Neural progenitor cell (in vitro differentiated cells): ENCODE data around the gene OGDHL. TPM values are rescaled to one million over a fixed set of nuclear protein-coding genes. Genes with fewer than 3 reads are reported as not detected.
"Not testable (repeated sequence)": the region's sequence is repeated elsewhere in the genome, so short reads cannot be mapped to it uniquely, and the experiment has no call there.

Experiments used
- DNase-seq: peaks from one replicate; pipeline ENCODE4 v3.0.0-alpha.2; 2016; ENCODE audit warnings: low spot score
- H2AFZ ChIP-seq: fragments of 200-600 bp; sonication (generic); replicated peaks from 2 replicates; pipeline ENCODE4 v1.6.1; 2016; ENCODE audit warnings: antibody characterized with exemption
- H3F3A ChIP-seq: fragments of 200-600 bp; sonication (generic); 2 replicates; pipeline ENCODE4 v1.6.1; 2016; ENCODE audit warnings: antibody characterized with exemption, low read depth
- H3K27ac ChIP-seq: fragments of 200-600 bp; sonication (generic); 2 replicates; pipeline ENCODE4 v1.5.1; 2016; ENCODE audit warnings: mild to moderate bottlenecking
- H3K27me3 ChIP-seq: fragments of 200-600 bp; sonication (generic); 2 replicates; pipeline ENCODE4 v1.6.1; 2016; ENCODE audit warnings: mild to moderate bottlenecking, moderate library complexity
- H3K36me3 ChIP-seq: fragments of 200-600 bp; sonication (generic); 2 replicates; pipeline ENCODE4 v1.5.1; 2016
- H3K4me1 ChIP-seq: fragments of 200-600 bp; sonication (generic); 2 replicates; pipeline ENCODE4 v1.6.1; 2016; ENCODE audit warnings: mixed run types
- H3K4me2 ChIP-seq: fragments of 200-600 bp; sonication (generic); 2 replicates; pipeline ENCODE4 v1.6.1; 2016
- H3K4me3 ChIP-seq: fragments of 200-600 bp; sonication (generic); 2 replicates; pipeline ENCODE4 v1.5.1; 2016
- H3K79me2 ChIP-seq: fragments of 200-600 bp; sonication (generic); 2 replicates; pipeline ENCODE4 v1.6.1; 2016; ENCODE audit warnings: low read depth
- H3K9ac ChIP-seq: fragments of 200-600 bp; sonication (generic); 2 replicates; pipeline ENCODE4 v1.6.1; 2016
- H3K9me3 ChIP-seq: fragments of 200-600 bp; sonication (generic); 2 replicates; pipeline ENCODE4 v1.5.1; 2016; ENCODE audit warnings: low read depth
- H4K20me1 ChIP-seq: fragments of 200-600 bp; sonication (generic); 2 replicates; pipeline ENCODE4 v1.6.1; 2016; ENCODE audit warnings: low read depth
- H3K27ac Mint-ChIP-seq: 3 replicates; pipeline ENCODE4 v1.8.0; 2021; ENCODE audit warnings: mixed read lengths
- H3K27me3 Mint-ChIP-seq: 2 replicates; pipeline ENCODE4 v1.8.0; 2022; ENCODE audit warnings: low read depth, mild to moderate bottlenecking, inconsistent platforms, moderate library complexity, mixed read lengths; ENCODE audit not compliant: insufficient read depth
- H3K36me3 Mint-ChIP-seq: 3 replicates; pipeline ENCODE4 v1.8.0; 2021; ENCODE audit warnings: mixed read lengths
- H3K4me1 Mint-ChIP-seq: 3 replicates; pipeline ENCODE4 v1.8.0; 2021; ENCODE audit warnings: mixed read lengths
- H3K4me3 Mint-ChIP-seq: 3 replicates; pipeline ENCODE4 v1.8.0; 2021; ENCODE audit warnings: mild to moderate bottlenecking, moderate library complexity, mixed read lengths
- H3K9me3 Mint-ChIP-seq: 3 replicates; pipeline ENCODE4 v1.8.0; 2020; ENCODE audit warnings: mixed read lengths
- CTCF ChIP-seq: fragments of 200-600 bp; sonication (generic); IDR thresholded peaks from 2 replicates; pipeline ENCODE4 v1.5.1; 2017; ENCODE audit warnings: antibody characterized with exemption, mild to moderate bottlenecking
- EZH2 ChIP-seq: fragments of 200-600 bp; sonication (generic); IDR thresholded peaks from 2 replicates; pipeline ENCODE4 v1.6.1; 2017; ENCODE audit warnings: antibody characterized with exemption, mild to moderate bottlenecking, moderate library complexity
- EZH2phosphoT487 ChIP-seq: fragments of 200-600 bp; sonication (generic); IDR thresholded peaks from 2 replicates; pipeline ENCODE4 v1.6.1; 2017; ENCODE audit warnings: antibody characterized with exemption
- total RNA-seq: library from RNA; depleted of rRNA; stranded (reverse); fragments of >200 nt; gene quantifications from 2 replicates; pipeline ENCODE4 v1.2.3, GENCODE V29; 2015; ENCODE audit warnings: low replicate concordance

OGDHL gene
- total RNA-seq, 1 donor from 2014 or later: 0.34 TPM

GRCh38 chr10:49734676-49735075, 27.4 kb downstream of the OGDHL start:
- no peak for DNase-seq
- H3K27ac Mint-ChIP-seq: no peak overlapping the region
- Histone ChIP-seq H3F3A (no peaks in the 10 kb centered on the region), H3K4me1 (no peaks in the 10 kb centered on the region), H3K9ac (no peak overlapping the region), H3K36me3 (no peaks in the 10 kb centered on the region), H3K27ac (no peak overlapping the region), H3K4me2 (no peak overlapping the region), H3K27me3 (no peaks in the 10 kb centered on the region), H3K4me3 (no peak overlapping the region), H3K79me2 (no peaks in the 10 kb centered on the region), H4K20me1 (no peaks in the 10 kb centered on the region), H3K9me3 (no peaks in the 10 kb centered on the region), H2AFZ (no peak overlapping the region)
- TF ChIP-seq CTCF (no peak), EZH2phosphoT487 (no peak), EZH2 (no peak)
- peaks cover 2% of the 10 kb centered on the region for H3K9me3 Mint-ChIP-seq
- H3K27me3 Mint-ChIP-seq: peaks cover 2% of the 10 kb centered on the region
- peaks cover 2% of the 10 kb centered on the region for H3K36me3 Mint-ChIP-seq
- no peaks in the 10 kb centered on the region for H3K4me1 Mint-ChIP-seq
- H3K4me3 Mint-ChIP-seq: no peak overlapping the region

DNA sequence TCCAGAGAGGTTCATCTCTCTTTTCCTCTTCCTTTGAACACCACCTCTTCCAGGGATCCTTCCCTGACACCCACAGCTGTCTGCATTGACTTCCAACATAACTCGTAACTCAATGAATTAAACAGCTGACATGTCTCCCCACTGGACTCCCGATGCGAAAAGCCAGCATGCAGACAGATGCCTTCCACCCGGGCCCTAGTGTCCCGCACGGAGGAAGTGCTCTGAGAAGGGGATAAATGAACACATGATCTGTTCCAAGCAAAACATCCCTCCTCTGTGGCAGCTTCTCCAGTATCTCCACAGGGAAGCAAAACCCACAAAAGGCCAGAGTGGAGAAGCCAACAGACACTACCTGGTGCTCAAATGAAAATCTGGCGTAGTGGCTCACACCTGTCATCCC, 28.3 kb downstream of the OGDHL start:
- H3K79me2 ChIP-seq: no peaks in the 10 kb centered on the region
- peaks cover under 1% of the 10 kb centered on the region for H3K27me3 Mint-ChIP-seq
- no peak overlapping the region for H3K4me3 Mint-ChIP-seq
- no peak for DNase-seq
- no peaks in the 10 kb centered on the region for H3K27me3 ChIP-seq
- H3K9me3 Mint-ChIP-seq: peaks cover 2% of the 10 kb centered on the region
- no peaks in the 10 kb centered on the region for H3K9me3 ChIP-seq
- no peak overlapping the region for H3K4me3 ChIP-seq
- H3F3A ChIP-seq: no peaks in the 10 kb centered on the region
- H3K36me3 ChIP-seq: no peaks in the 10 kb centered on the region
- H3K4me2 ChIP-seq: no peak overlapping the region
- H3K4me1 Mint-ChIP-seq: no peaks in the 10 kb centered on the region
- no peak overlapping the region for H3K27ac Mint-ChIP-seq
- peaks cover 2% of the 10 kb centered on the region for H3K36me3 Mint-ChIP-seq
- no peak overlapping the region for H2AFZ ChIP-seq
- H3K9ac ChIP-seq: no peak overlapping the region
- no peak overlapping the region for H3K27ac ChIP-seq
- TF ChIP-seq EZH2: no peak
- TF ChIP-seq EZH2phosphoT487: no peak
- no peak for TF ChIP-seq CTCF
- no peaks in the 10 kb centered on the region for H3K4me1 ChIP-seq
- H4K20me1 ChIP-seq: no peaks in the 10 kb centered on the region

DNA sequence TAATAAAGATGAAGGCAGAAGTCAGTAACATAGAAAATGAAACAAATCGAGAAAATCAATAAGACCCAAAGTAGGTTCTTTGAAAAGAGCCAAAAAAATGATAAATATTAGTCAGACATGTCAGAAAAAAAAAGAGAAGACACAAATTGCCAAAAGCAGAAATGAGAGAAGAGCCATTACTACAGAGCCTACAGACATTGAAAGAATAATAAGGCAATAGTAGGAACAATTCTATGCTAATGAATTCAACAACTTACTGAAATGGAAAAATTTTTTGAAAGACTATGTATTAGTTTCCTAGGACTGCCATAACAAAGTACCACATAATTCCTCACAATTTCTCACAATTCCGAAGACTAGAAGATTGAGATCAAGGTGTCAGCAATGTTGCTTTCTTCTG, 35.5 kb downstream of the OGDHL start:
- Histone ChIP-seq H3K4me1 (no peaks in the 10 kb centered on the region), H3K4me3 (no peak overlapping the region), H3K36me3 (no peaks in the 10 kb centered on the region), H3K9ac (no peak overlapping the region), H3K4me2 (no peak overlapping the region), H3K27ac (no peak overlapping the region), H2AFZ (no peak overlapping the region), H3F3A (no peaks in the 10 kb centered on the region), H3K79me2 (no peaks in the 10 kb centered on the region), H3K9me3 (peaks cover 11% of the 10 kb centered on the region), H4K20me1 (no peaks in the 10 kb centered on the region), H3K27me3 (no peaks in the 10 kb centered on the region)
- Mint-ChIP-seq H3K4me1 (no peaks in the 10 kb centered on the region), H3K4me3 (no peak overlapping the region), H3K27me3 (no peaks in the 10 kb centered on the region), H3K36me3 (no peaks in the 10 kb centered on the region), H3K9me3 (peaks cover 11% of the 10 kb centered on the region), H3K27ac (no peak overlapping the region)
- DNase-seq: no peak
- TF ChIP-seq EZH2 (no peak), CTCF (no peak), EZH2phosphoT487 (no peak)

- H3K4me1 ChIP-seq, H3K9ac ChIP-seq, H3K27ac ChIP-seq, H3K27me3 Mint-ChIP-seq, H3K36me3 ChIP-seq, H3K4me3 Mint-ChIP-seq, H3K9me3 ChIP-seq, DNase-seq, H3K9me3 Mint-ChIP-seq, H3K36me3 Mint-ChIP-seq, H3K27me3 ChIP-seq, H3K4me3 ChIP-seq, H3K27ac Mint-ChIP-seq, H3K79me2 ChIP-seq, H2AFZ ChIP-seq, H3F3A ChIP-seq, H3K4me1 Mint-ChIP-seq, H4K20me1 ChIP-seq, H3K4me2 ChIP-seq: not testable (repeated sequence)
These were observed 47.0 kb downstream of the OGDHL start for GRCh38 chr10:49715157-49715556.
